ENCODE results near the gene AFAP1. TPM values are rescaled to one million over a fixed set of nuclear protein-coding genes. Genes with fewer than 3 reads are reported as not detected.

Gene AFAP1
- polyA plus RNA-seq, 1 donor = 32.5 TPM

- no peak for DNase-seq (ENCODE audit: low read depth)
Observed at GRCh38 chr4:7968262-7968896, 28.7 kb upstream of the AFAP1 start.

GRCh38 chr4:7967501-7968261 lies 28.0 kb upstream of the AFAP1 start:
- no peak for DNase-seq (ENCODE audit: low read depth)

DNA sequence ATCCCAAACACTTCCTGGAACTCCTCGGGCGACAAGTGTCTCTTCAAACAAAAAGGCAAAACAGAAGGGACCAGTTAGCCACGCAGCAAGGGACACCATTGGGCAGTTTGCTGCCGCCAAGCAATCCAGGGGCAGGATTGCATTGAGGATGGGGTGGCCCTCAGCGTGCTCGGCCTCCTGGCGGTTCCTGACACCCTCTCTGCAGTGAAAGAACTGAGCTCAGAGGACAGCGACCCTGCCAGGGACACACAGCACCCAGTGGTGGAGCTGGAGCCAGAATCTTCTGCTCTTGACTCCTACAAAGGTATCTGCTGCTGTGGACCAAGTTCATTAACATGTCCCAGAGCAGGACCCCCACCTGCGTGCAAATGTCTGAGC lies 27.4 kb upstream of the AFAP1 start:
- DNase-seq (ENCODE audit: low read depth) = no peak

GRCh38 chr4:7966281-7967062 lies 26.8 kb upstream of the AFAP1 start:
- DNase-seq (ENCODE audit: low read depth) = no peak

DNA sequence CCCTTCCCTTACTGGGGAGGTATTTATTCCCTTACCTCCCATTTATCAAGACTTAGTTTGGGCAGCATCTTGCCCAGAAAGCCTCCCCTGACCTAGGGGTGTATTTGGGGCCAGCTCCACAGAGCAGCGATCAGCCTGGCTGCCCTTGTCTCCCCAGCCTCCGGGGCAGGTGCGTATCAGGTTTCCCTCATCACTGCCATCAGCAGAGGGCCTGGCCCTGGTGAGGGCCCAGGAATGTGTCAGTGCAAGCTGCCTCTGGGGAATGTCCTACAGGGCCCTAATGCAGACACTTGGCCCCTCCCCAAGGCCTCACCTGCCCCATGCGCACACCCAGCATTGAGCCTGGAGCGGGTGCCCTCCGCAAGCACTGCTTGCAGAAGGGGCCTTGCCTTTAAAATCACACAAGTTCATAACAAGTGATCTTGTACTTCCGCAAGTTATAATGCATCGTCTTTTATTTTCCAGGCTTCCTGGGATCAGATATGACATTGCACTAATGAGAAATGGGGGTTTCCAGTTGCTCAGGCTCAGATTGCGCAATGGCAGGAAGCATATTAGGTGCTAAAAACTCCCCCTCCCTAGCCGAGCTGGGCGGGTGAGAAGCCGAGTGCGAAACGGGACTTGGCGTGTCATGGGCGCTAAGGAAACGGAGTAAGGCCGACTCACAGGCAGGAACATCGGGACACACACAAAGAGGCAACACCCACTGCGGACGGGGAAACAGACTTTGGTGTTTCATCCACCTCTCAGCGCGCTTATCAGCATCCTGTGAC lies 25.4 kb upstream of the AFAP1 start:
- no peak for DNase-seq (ENCODE audit: low read depth)

- DNase-seq (ENCODE audit: low read depth) = no peak
Observed at GRCh38 chr4:7964459-7964858, 24.8 kb upstream of the AFAP1 start.

GRCh38 chr4:7963691-7964090 lies 24.0 kb upstream of the AFAP1 start:
- DNase-seq (ENCODE audit: low read depth) = no peak

GRCh38 chr4:7962609-7963508 lies 23.2 kb upstream of the AFAP1 start:
- DNase-seq (ENCODE audit: low read depth) = no peak

- no peak for DNase-seq (ENCODE audit: low read depth)
Observed at GRCh38 chr4:7960790-7961655, 21.4 kb upstream of the AFAP1 start.

GRCh38 chr4:7960017-7960789 lies 20.5 kb upstream of the AFAP1 start:
- no peak for DNase-seq (ENCODE audit: low read depth)

GRCh38 chr4:7959078-7959477 lies 19.4 kb upstream of the AFAP1 start:
- no peak for DNase-seq (ENCODE audit: low read depth)

DNA sequence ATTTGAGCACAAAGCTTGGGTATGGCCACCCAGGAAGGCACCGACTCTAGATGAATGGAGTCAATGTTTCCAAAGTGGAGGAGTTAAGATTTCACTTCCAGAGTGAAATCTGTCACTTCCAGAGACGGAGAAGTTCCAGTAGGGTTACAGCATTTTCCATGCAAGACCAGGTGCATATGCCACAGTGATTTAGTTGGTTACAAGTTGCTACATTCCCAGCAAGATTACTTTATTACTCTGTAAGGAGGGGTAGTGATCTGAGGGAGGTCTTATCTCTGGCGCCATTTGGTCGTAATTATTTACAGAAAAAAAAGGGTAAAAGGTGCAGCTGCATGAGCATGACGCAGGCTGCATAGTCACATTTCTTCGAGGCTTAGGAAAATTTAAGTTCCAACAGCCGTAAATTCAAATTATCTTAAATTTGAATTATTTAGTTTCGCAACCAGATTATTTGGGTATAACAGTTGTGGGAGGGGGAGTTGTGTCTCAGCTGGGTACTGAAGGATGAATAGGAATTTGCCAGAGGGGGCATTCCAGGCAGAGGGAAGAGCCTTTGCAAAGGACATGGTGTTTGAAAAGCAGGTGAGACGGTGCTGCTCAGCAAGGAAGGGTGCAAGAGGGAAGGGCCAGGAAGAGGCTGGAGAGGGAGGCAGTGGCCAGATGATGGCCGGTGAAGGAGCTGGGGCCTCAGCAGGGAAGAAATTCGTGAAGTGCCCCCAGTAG lies 17.4 kb upstream of the AFAP1 start:
- no peak for DNase-seq (ENCODE audit: low read depth)

GRCh38 chr4:7956270-7956808 lies 16.7 kb upstream of the AFAP1 start:
- no peak for DNase-seq (ENCODE audit: low read depth)

GRCh38 chr4:7955393-7955792 lies 15.7 kb upstream of the AFAP1 start:
- DNase-seq (ENCODE audit: low read depth) = no peak

DNA sequence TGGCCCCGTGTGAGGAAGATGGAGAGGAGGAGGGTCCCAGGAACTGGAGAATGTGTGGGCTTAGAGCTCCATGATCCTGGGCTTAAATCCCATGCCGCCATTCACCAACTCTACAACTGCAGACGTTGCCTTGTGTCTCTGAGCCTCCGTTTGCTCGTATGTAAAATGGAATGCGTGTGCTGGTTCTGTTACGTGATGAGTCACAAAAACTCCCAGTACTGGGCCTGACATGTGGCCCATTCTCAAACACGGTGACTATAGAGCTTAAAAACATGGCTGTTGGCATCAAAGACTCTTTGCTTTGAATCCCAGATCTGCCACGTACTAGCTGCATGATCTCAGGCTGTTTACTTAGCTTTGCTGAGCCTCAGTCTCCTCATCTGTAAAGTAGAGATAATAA lies 13.0 kb upstream of the AFAP1 start:
- no peak for DNase-seq (ENCODE audit: low read depth)

- no peak for DNase-seq (ENCODE audit: low read depth)
Observed at GRCh38 chr4:7950301-7951092, 10.8 kb upstream of the AFAP1 start.

- DNase-seq (ENCODE audit: low read depth) = no peak
Observed at GRCh38 chr4:7949759-7950158, 10.1 kb upstream of the AFAP1 start.

Data from forelimb muscle (tissue), 1 donor.